GM19455 (cell line): ENCODE measurements around the gene CCDC138.

Experiments
- ATAC-seq: cut with Tn5 transposase; IDR thresholded peaks from one replicate; pipeline ENCODE4 v1.9.1; 2021; ENCODE audit not compliant: unreplicated experiment

CCDC138 gene

GRCh38 chr2:108825254-108825653 is 38.7 kb downstream of the CCDC138 start:
- ATAC-seq: no peak

GRCh38 chr2:108825736-108826135 is 39.2 kb downstream of the CCDC138 start:
- no peak for ATAC-seq

- ATAC-seq: no peak
Measured at GRCh38 chr2:108829578-108830310, 43.2 kb downstream of the CCDC138 start.

- ATAC-seq: no peak
Measured at GRCh38 chr2:108833219-108833618, 46.6 kb downstream of the CCDC138 start.

GRCh38 chr2:108834620-108835019 is 48.0 kb downstream of the CCDC138 start:
- ATAC-seq: no peak

GRCh38 chr2:108835040-108835439 is 48.5 kb downstream of the CCDC138 start:
- no peak for ATAC-seq

- ATAC-seq: no peak
Measured at GRCh38 chr2:108837198-108837597, 50.6 kb downstream of the CCDC138 start.

GRCh38 chr2:108841506-108841905 is 54.9 kb downstream of the CCDC138 start:
- ATAC-seq: no peak

GRCh38 chr2:108845923-108846322 is 59.4 kb downstream of the CCDC138 start:
- no peak for ATAC-seq

GRCh38 chr2:108847000-108847399 is 60.4 kb downstream of the CCDC138 start:
- no peak for ATAC-seq

GRCh38 chr2:108852375-108852774 is 65.8 kb downstream of the CCDC138 start:
- no peak for ATAC-seq

GRCh38 chr2:108853421-108853820 is 66.8 kb downstream of the CCDC138 start:
- no peak for ATAC-seq

- no peak for ATAC-seq
Measured at GRCh38 chr2:108854484-108854883, 67.9 kb downstream of the CCDC138 start.

GRCh38 chr2:108855194-108855593 is 68.6 kb downstream of the CCDC138 start:
- no peak for ATAC-seq

GRCh38 chr2:108858894-108859293 is 72.3 kb downstream of the CCDC138 start:
- ATAC-seq: no peak

GRCh38 chr2:108866041-108866440 is 79.5 kb downstream of the CCDC138 start:
- no peak for ATAC-seq

- ATAC-seq: no peak
Measured at GRCh38 chr2:108868911-108869310, 82.3 kb downstream of the CCDC138 start.

- ATAC-seq: no peak
Measured at GRCh38 chr2:108869542-108869941, 83.0 kb downstream of the CCDC138 start.

GRCh38 chr2:108870069-108870644 is 83.6 kb downstream of the CCDC138 start:
- no peak for ATAC-seq

GRCh38 chr2:108877506-108877905 is 90.9 kb downstream of the CCDC138 start:
- no peak for ATAC-seq

GRCh38 chr2:108878276-108878675 is 91.7 kb downstream of the CCDC138 start:
- no peak for ATAC-seq

- no peak for ATAC-seq
Measured at GRCh38 chr2:108884619-108885018, 98.0 kb downstream of the CCDC138 start.

- no peak for ATAC-seq
Measured at GRCh38 chr2:108889907-108890306, 103.3 kb downstream of the CCDC138 start.
